Peyer's patch (tissue), 4 donors: ENCODE results near the gene JAML. TPM values are rescaled to one million over a fixed set of nuclear protein-coding genes. Genes with fewer than 3 reads are reported as not detected.
"Not testable (repeated sequence)": the region's sequence is repeated elsewhere in the genome, so short reads cannot be mapped to it uniquely, and the experiment has no call there.

ENCODE experiments used
- DNase-seq, 3 donors: peaks; one replicate each; pipeline ENCODE4 v3.0.0-alpha.2; 2017 to 2019
- H3K27ac ChIP-seq, 4 donors: fragments of 200-600 bp; sonication (generic); one replicate each; pipeline ENCODE4 v1.5.1; 2016 to 2019
- H3K27me3 ChIP-seq, 2 donors: fragments of 200-600 bp; sonication (generic); one replicate each; pipeline ENCODE4 v1.5.1; 2019
- H3K36me3 ChIP-seq, 3 donors: fragments of 200-600 bp; sonication (generic); one replicate each; pipeline ENCODE4 v1.5.1; 2016 to 2019
- H3K4me1 ChIP-seq, 4 donors: fragments of 200-600 bp; sonication (generic); one replicate each; pipeline ENCODE4 v1.5.1; 2016 to 2019
- H3K4me3 ChIP-seq, 4 donors: fragments of 200-600 bp; sonication (generic); 1 replicate in 3 of 4; 2 replicates in 1 of 4; pipeline ENCODE4 v1.5.1; 2016 to 2019; ENCODE audit warnings: mild to moderate bottlenecking in 1 of 4
- H3K9me3 ChIP-seq, 4 donors: fragments of 200-600 bp; sonication (generic); one replicate each; pipeline ENCODE4 v1.5.1; 2016 to 2019; ENCODE audit warnings: mild to moderate bottlenecking in 1 of 4
- CTCF ChIP-seq, 6 experiments: fragments of 450-650 bp in 4 of 6; fragments of 200-600 bp in 2 of 6; sonication (generic) in 1 of 6; IDR thresholded peaks; one replicate each; pipeline ENCODE4 v1.5.1; 2017 to 2019; ENCODE audit warnings: antibody characterized with exemption in 6 of 6, mild to moderate bottlenecking in 3 of 6, moderate library complexity in 1 of 6
- POLR2A ChIP-seq, 2 donors: fragments of 450-650 bp; IDR thresholded peaks; one replicate each; pipeline ENCODE4 v1.5.1; 2017; ENCODE audit warnings: antibody characterized with exemption in 2 of 2, mild to moderate bottlenecking in 2 of 2, moderate library complexity in 2 of 2
- total RNA-seq, 4 donors: library from RNA; depleted of rRNA; stranded (reverse); fragments of >200 nt; gene quantifications; one replicate each; pipeline ENCODE4 v1.1.0, GENCODE V29; 2016

JAML gene
- total RNA-seq, 4 donors from 2014 or later = 7.5 to 83.3 (median 14.4) TPM

- Histone ChIP-seq H3K27ac (peak overlapping the region in 1 of 4 donors; percentile 64), H3K4me1 (peaks cover 0 to 24% (median 0%) of the 10 kb centered on the region in 4 donors), H3K36me3 (no peaks in the 10 kb centered on the region), H3K4me3 (no peak overlapping the region), H3K27me3 (no peaks in the 10 kb centered on the region), H3K9me3 (peaks cover 0 to 2% (median 0%) of the 10 kb centered on the region in 4 donors)
- TF ChIP-seq POLR2A (IDR thresholded peaks at IDR 0.05) = no peak
- no peak for TF ChIP-seq CTCF (IDR thresholded peaks at IDR 0.05)
- no peak for DNase-seq
Measured at GRCh38 chr11:118193910-118194566, 30.8 kb downstream of the JAML start.

DNA sequence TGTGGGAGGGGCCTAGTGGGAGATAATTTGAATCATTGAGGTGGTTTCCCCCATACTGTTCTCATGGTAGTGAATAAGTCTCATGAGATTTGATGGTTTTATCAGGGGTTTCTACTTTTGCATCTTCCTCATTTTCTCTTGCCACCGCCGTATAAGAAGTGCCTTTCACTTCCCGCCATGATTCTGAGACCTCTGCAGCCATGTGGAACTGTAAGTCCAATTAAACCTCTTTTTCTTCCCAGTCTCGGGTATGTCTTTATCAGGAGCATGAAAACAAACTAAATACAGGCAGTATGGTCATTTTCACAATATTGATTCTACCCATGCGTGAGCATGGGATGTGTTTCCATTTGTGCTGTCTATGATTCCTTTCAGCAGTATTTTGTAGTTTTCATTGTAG, 32.0 kb downstream of the JAML start:
- H3K36me3 ChIP-seq = not testable (repeated sequence)

GRCh38 chr11:118190942-118191506, 33.8 kb downstream of the JAML start:
- peaks cover 0 to 13% (median 0%) of the 10 kb centered on the region in 4 donors for H3K4me1 ChIP-seq
- H3K4me3 ChIP-seq, H3K36me3 ChIP-seq, H3K9me3 ChIP-seq, H3K27ac ChIP-seq, H3K27me3 ChIP-seq, DNase-seq: not testable (repeated sequence)

More for the DNA sequence above, 32.0 kb downstream of the JAML start:
- H3K9me3 ChIP-seq, H3K4me3 ChIP-seq, DNase-seq, H3K27ac ChIP-seq, H3K27me3 ChIP-seq: not testable (repeated sequence)
- peaks cover 0 to 13% (median 0%) of the 10 kb centered on the region in 4 donors for H3K4me1 ChIP-seq

- no peak for TF ChIP-seq CTCF (IDR thresholded peaks at IDR 0.05)
- TF ChIP-seq POLR2A (IDR thresholded peaks at IDR 0.05) = no peak
- DNase-seq = no peak
Measured at GRCh38 chr11:118186346-118187107, 38.3 kb downstream of the JAML start.

DNA sequence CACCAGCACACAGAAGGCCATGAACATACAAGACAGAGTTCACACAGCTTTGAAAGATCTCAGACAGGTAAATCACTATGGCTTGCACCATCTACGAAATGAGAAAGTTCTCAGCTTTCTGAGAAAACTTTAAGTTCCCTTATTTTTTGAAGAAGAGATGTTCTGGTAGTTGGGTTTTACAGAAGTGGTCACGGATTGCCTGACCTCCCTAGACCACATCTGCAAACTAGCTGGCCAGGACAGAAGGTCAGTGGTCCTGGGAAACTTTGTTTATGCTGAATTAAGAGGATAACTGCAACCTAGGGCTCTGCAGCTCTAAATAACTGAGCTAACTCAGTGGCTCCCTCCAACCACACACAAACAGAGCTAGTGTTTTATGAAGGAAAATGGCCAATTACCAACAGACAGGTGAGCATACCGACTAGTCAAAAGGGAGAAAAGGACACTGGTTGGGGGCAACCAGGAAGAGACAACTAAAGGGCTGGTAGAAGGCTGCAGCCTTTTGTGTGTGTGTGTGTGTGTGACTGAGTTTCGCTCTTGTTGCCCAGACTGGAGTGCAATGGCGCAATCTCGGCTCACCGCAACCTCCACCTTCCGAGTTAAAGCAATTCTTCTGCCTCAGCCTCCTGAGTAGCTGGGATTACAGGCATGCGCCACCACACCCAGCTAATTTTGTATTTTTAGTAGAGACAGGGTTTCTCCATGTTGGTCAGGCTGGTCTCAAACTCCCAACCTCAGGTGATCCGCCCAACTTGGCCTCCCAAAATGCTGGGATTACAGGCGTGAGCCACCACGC, 39.8 kb downstream of the JAML start:
- TF ChIP-seq POLR2A (IDR thresholded peaks at IDR 0.05) = no peak
- no peak for TF ChIP-seq CTCF (IDR thresholded peaks at IDR 0.05)
- no peak overlapping the region for H3K27ac ChIP-seq
- no peak for DNase-seq
- H3K9me3 ChIP-seq = no peaks in the 10 kb centered on the region
- no peaks in the 10 kb centered on the region for H3K4me1 ChIP-seq
- H3K4me3 ChIP-seq = no peak overlapping the region
- H3K36me3 ChIP-seq = no peaks in the 10 kb centered on the region
- no peaks in the 10 kb centered on the region for H3K27me3 ChIP-seq

More at GRCh38 chr11:118186346-118187107, 38.3 kb downstream of the JAML start:
- no peak overlapping the region for H3K27ac ChIP-seq
- no peaks in the 10 kb centered on the region for H3K36me3 ChIP-seq
- no peak overlapping the region for H3K4me3 ChIP-seq
- H3K9me3 ChIP-seq = peaks cover 0 to 2% (median 0%) of the 10 kb centered on the region in 4 donors
- no peaks in the 10 kb centered on the region for H3K4me1 ChIP-seq
- H3K27me3 ChIP-seq = no peaks in the 10 kb centered on the region

GRCh38 chr11:118183691-118184090, 41.1 kb downstream of the JAML start:
- not testable (repeated sequence) for DNase-seq, H3K27ac ChIP-seq, H3K4me1 ChIP-seq, H3K36me3 ChIP-seq, H3K27me3 ChIP-seq, H3K4me3 ChIP-seq, H3K9me3 ChIP-seq
